Muscle of back (tissue), 11 donors: ENCODE data around the gene MCCD1. TPM values are rescaled to one million over a fixed set of nuclear protein-coding genes. Genes with fewer than 3 reads are reported as not detected.

Source experiments
- DNase-seq, 3 donors: peaks; one replicate each; pipeline versions ENCODE4 v3.0.0 to v3.0.0-alpha.2; 2013
- polyA plus RNA-seq, 10 donors: library from polyadenylated mRNA; unstranded; fragments of 120-200 nt; gene quantifications; one replicate each; pipeline ENCODE4 v1.2.1, GENCODE V29; 2013; ENCODE audit not compliant: insufficient read length in 10 of 10

The MCCD1 gene
- polyA plus RNA-seq, 10 donors = not detected

- DNase-seq = no peak
These were observed 18.8 kb upstream of the MCCD1 start for GRCh38 chr6:31510007-31510406.

- DNase-seq = no peak
These were observed 15.2 kb upstream of the MCCD1 start for GRCh38 chr6:31513456-31514165.

GRCh38 chr6:31521835-31522234 lies 6.9 kb upstream of the MCCD1 start:
- no peak for DNase-seq

- no peak for DNase-seq
These were observed 3.2 kb upstream of the MCCD1 start for GRCh38 chr6:31525553-31525931.

- DNase-seq = no peak
These were observed 2.7 kb upstream of the MCCD1 start for GRCh38 chr6:31525932-31526591.

GRCh38 chr6:31528307-31528777 lies 420 bp upstream of the MCCD1 start:
- no peak for DNase-seq

- no peak for DNase-seq
These were observed 778 bp downstream of the MCCD1 start for GRCh38 chr6:31529329-31530150.

- DNase-seq = no peak
These were observed 1.9 kb downstream of the MCCD1 start for GRCh38 chr6:31530659-31531058.

- DNase-seq = no peak
These were observed 2.4 kb downstream of the MCCD1 start for GRCh38 chr6:31531162-31531561.

GRCh38 chr6:31531771-31532643 lies 3.2 kb downstream of the MCCD1 start:
- DNase-seq = no peak

- no peak for DNase-seq
These were observed 4.1 kb downstream of the MCCD1 start for GRCh38 chr6:31532644-31533454.

GRCh38 chr6:31533455-31533841 lies 4.7 kb downstream of the MCCD1 start:
- no peak for DNase-seq

GRCh38 chr6:31534011-31534410 lies 5.2 kb downstream of the MCCD1 start:
- no peak for DNase-seq

GRCh38 chr6:31534521-31535040 lies 5.8 kb downstream of the MCCD1 start:
- DNase-seq = no peak

GRCh38 chr6:31535538-31536324 lies 7.0 kb downstream of the MCCD1 start:
- DNase-seq = no peak

GRCh38 chr6:31538805-31539400 lies 10.1 kb downstream of the MCCD1 start:
- no peak for DNase-seq

GRCh38 chr6:31540640-31541039 lies 11.9 kb downstream of the MCCD1 start:
- DNase-seq = no peak

- DNase-seq = peak in 1 of 3 donors; percentile 51
These were observed 12.4 kb downstream of the MCCD1 start for GRCh38 chr6:31541059-31541657.
